ENCODE data around the gene SYAP1. TPM values are rescaled to one million over a fixed set of nuclear protein-coding genes. Genes with fewer than 3 reads are reported as not detected.

The SYAP1 gene
- total RNA-seq, 1 donor from 2014 or later: 16.0 TPM

DNA sequence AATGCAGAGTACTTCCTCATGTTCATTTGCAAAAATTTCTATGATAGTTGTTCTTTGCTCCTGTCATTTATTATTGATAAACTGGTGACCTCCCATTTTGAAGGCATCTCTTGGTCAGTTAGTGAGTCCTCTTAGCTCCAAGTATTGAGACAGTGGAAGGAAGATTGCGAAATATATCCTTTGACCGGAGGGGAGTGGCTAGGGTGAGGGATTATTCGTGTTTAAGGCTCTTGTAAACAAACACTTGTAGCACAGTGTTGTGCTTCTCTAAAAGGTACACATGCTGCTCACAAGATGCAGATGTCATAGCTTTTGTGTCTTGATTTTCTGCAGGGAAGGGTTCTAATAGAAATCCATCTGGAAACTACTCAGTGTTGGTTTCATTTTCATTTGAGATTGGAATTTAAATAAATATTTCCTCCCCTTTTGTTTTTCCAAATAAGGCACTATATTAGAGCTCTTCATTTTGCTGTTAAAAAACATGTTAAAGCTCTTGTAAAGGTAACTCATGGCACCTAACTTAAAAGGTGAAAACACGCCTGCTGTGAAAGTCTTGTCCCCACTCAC is 88.6 kb downstream of the SYAP1 start:
- DNase-seq (ENCODE audit: extremely low spot score in 2 of 2): no peak
- peaks cover 14% of the 10 kb centered on the region for H3K4me1 ChIP-seq
- peak overlapping the region; percentile 7 to 27 for H3K4me3 ChIP-seq
- H3K36me3 ChIP-seq: peaks cover 0 to under 1% of the 10 kb centered on the region in 2 donors
- intact Hi-C loops (cut with DNase I): no loop called here
- H3K27ac ChIP-seq: peak overlapping the region; percentile 65
- peak in 1 of 2 donors; percentile 72 for TF ChIP-seq POLR2AphosphoS5 (IDR thresholded peaks at IDR 0.05; ENCODE audit: insufficient read depth in 1 of 2, low read depth in 1 of 2)
- no peak for TF ChIP-seq CTCF (IDR thresholded peaks at IDR 0.05)
- TF ChIP-seq POLR2A (IDR thresholded peaks at IDR 0.05): no peak
- no peaks in the 10 kb centered on the region for H3K27me3 ChIP-seq
- no peaks in the 10 kb centered on the region for H3K9me3 ChIP-seq

- Histone ChIP-seq H3K27ac (no peak overlapping the region), H3K36me3 (peaks cover 0 to 5% of the 10 kb centered on the region in 2 donors), H3K4me1 (no peaks in the 10 kb centered on the region), H3K9me3 (no peaks in the 10 kb centered on the region), H3K27me3 (no peaks in the 10 kb centered on the region), H3K4me3 (no peak overlapping the region)
- TF ChIP-seq CTCF (IDR thresholded peaks at IDR 0.05) (no peak), POLR2A (IDR thresholded peaks at IDR 0.05) (no peak), POLR2AphosphoS5 (IDR thresholded peaks at IDR 0.05; ENCODE audit: insufficient read depth in 1 of 2, low read depth in 1 of 2) (no peak)
- no peak for DNase-seq (ENCODE audit: extremely low spot score in 2 of 2)
- intact Hi-C loops (cut with DNase I): no loop called here
These were observed 95.2 kb downstream of the SYAP1 start for GRCh38 chrX:16814597-16814996.

Small RNA genes within 50 kb of the gene (small RNA-seq; reads per million reads assigned to genes)
- gene RNU7-56P (not detected), gene RPL12P49 (not detected)

Other genes with a start within 250 kb of the SYAP1 start
- not detected for gene S100G, start 69.5 kb upstream of the SYAP1 start, total RNA-seq
- 20.4 TPM for gene CTPS2, start 6.9 kb upstream of the SYAP1 start, total RNA-seq
- 15.2 TPM for gene TXLNG, start 66.9 kb downstream of the SYAP1 start, total RNA-seq
- 57.9 TPM for gene RBBP7, start 150.8 kb downstream of the SYAP1 start, total RNA-seq
- gene REPS2, start 227.0 kb downstream of the SYAP1 start, total RNA-seq: 10.8 TPM